ENCODE data around the gene FSTL4. TPM values are rescaled to one million over a fixed set of nuclear protein-coding genes. Genes with fewer than 3 reads are reported as not detected.
A peak's percentile ranks its signal among the peaks of the same experiment; 100 is the strongest.

The FSTL4 gene
- polyA plus RNA-seq, 4 donors, result 0.78 to 1.2 (median 0.99) TPM

- DNase-seq (ENCODE audit: low read depth in 4 of 4, low spot score in 2 of 4), result no peak
These were observed 326.7 kb downstream of the FSTL4 start for GRCh38 chr5:133285583-133286021.

- DNase-seq (ENCODE audit: low read depth in 4 of 4, low spot score in 2 of 4), result no peak
These were observed 328.0 kb downstream of the FSTL4 start for GRCh38 chr5:133284306-133284705.

- DNase-seq (ENCODE audit: low read depth in 4 of 4, low spot score in 2 of 4), result no peak
These were observed 334.0 kb downstream of the FSTL4 start for GRCh38 chr5:133278317-133278716.

- no peak for DNase-seq (ENCODE audit: low read depth in 4 of 4, low spot score in 2 of 4)
These were observed 334.6 kb downstream of the FSTL4 start for GRCh38 chr5:133277744-133278143.

- no peak for DNase-seq (ENCODE audit: low read depth in 4 of 4, low spot score in 2 of 4)
These were observed 336.2 kb downstream of the FSTL4 start for GRCh38 chr5:133276171-133276570.

GRCh38 chr5:133275631-133276030 lies 336.7 kb downstream of the FSTL4 start:
- DNase-seq (ENCODE audit: low read depth in 4 of 4, low spot score in 2 of 4), result no peak

GRCh38 chr5:133274597-133274935 lies 337.8 kb downstream of the FSTL4 start:
- peak; percentile 27 to 63 (median 53) for DNase-seq (ENCODE audit: low read depth in 4 of 4, low spot score in 2 of 4)

GRCh38 chr5:133273661-133274596 lies 338.4 kb downstream of the FSTL4 start:
- DNase-seq (ENCODE audit: low read depth in 4 of 4, low spot score in 2 of 4), result peak in 1 of 4 donors; percentile 19

GRCh38 chr5:133272345-133272744 lies 340.0 kb downstream of the FSTL4 start:
- DNase-seq (ENCODE audit: low read depth in 4 of 4, low spot score in 2 of 4), result no peak

GRCh38 chr5:133271606-133272005 lies 340.7 kb downstream of the FSTL4 start:
- DNase-seq (ENCODE audit: low read depth in 4 of 4, low spot score in 2 of 4), result no peak

- no peak for DNase-seq (ENCODE audit: low read depth in 4 of 4, low spot score in 2 of 4)
These were observed 342.6 kb downstream of the FSTL4 start for GRCh38 chr5:133269691-133270090.

GRCh38 chr5:133267601-133268000 lies 344.7 kb downstream of the FSTL4 start:
- no peak for DNase-seq (ENCODE audit: low read depth in 4 of 4, low spot score in 2 of 4)

- no peak for DNase-seq (ENCODE audit: low read depth in 4 of 4, low spot score in 2 of 4)
These were observed 345.4 kb downstream of the FSTL4 start for GRCh38 chr5:133266966-133267365.

GRCh38 chr5:133266527-133266878 lies 345.8 kb downstream of the FSTL4 start:
- DNase-seq (ENCODE audit: low read depth in 4 of 4, low spot score in 2 of 4), result no peak

GRCh38 chr5:133265720-133266526 lies 346.4 kb downstream of the FSTL4 start:
- DNase-seq (ENCODE audit: low read depth in 4 of 4, low spot score in 2 of 4), result no peak

- no peak for DNase-seq (ENCODE audit: low read depth in 4 of 4, low spot score in 2 of 4)
These were observed 347.1 kb downstream of the FSTL4 start for GRCh38 chr5:133265257-133265656.

GRCh38 chr5:133262690-133263089 lies 349.7 kb downstream of the FSTL4 start:
- no peak for DNase-seq (ENCODE audit: low read depth in 4 of 4, low spot score in 2 of 4)

GRCh38 chr5:133261993-133262392 lies 350.3 kb downstream of the FSTL4 start:
- no peak for DNase-seq (ENCODE audit: low read depth in 4 of 4, low spot score in 2 of 4)

GRCh38 chr5:133260715-133261114 lies 351.6 kb downstream of the FSTL4 start:
- DNase-seq (ENCODE audit: low read depth in 4 of 4, low spot score in 2 of 4), result no peak

GRCh38 chr5:133259199-133259997 lies 352.9 kb downstream of the FSTL4 start:
- DNase-seq (ENCODE audit: low read depth in 4 of 4, low spot score in 2 of 4), result no peak

GRCh38 chr5:133257977-133258376 lies 354.4 kb downstream of the FSTL4 start:
- no peak for DNase-seq (ENCODE audit: low read depth in 4 of 4, low spot score in 2 of 4)

Measured in left renal cortex interstitium (tissue), 4 donors.